Activated CD4-positive, alpha-beta T cell treated with anti-CD3 and anti-CD28 coated beads, Interleukin-2, Interleukin-6, amounts not matched to agents 100 ng/mL and 50 ng/mL, durations not matched to agents 16 hours and 8 hours (primary cell): ENCODE results near the gene KRTAP12-3.
"Not testable (repeated sequence)": the region's sequence is repeated elsewhere in the genome, so short reads cannot be mapped to it uniquely, and the experiment has no call there.

Experiments used
- DNase-seq: peaks from one replicate; pipeline ENCODE4 v3.0.0-alpha.2; 2020

KRTAP12-3 gene

DNA sequence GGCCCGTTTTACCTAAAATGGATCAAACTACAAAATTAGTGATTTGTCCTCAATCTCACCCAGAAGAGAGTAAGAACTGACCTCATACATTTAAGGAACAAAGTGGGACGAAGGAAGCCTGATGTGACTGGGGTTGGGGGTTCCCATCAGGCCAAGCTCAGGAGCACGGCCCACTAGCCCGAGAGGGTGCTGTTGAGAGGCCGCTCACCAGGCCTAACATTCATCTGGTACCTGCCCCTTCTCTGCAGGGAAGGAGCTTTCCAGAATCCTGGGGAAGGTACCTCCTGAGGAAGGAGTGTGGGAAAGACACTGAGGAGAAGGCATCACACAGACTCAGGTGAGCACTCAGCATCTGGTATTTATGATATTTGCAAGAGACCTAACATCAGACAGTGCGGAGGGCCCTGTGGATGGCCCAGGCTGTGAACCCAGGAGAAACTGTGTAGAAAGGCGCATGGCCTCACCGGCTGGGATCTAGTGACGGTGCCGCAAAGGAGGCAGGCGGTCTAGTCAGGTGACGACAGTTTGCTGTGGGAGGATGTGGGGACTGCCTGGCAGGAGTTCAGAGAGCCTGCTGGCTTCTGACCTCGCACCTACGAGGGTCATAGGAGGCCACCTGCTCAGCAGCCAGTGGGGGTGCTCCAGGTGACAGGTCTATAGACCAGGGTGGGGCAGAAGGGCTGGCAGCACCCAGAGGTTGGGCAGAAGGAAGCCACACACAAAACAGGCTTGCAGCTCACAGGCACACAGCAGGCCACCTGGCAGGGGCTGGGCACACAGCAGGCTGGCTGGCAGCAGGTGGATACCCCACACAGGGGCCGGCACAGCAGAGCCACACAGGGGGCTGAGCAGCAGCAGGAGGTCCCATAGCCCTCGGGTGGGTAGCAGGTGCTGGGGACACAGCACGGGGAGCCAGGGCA, 3.8 kb upstream of the KRTAP12-3 start:
- DNase-seq = peak; percentile 15

DNA sequence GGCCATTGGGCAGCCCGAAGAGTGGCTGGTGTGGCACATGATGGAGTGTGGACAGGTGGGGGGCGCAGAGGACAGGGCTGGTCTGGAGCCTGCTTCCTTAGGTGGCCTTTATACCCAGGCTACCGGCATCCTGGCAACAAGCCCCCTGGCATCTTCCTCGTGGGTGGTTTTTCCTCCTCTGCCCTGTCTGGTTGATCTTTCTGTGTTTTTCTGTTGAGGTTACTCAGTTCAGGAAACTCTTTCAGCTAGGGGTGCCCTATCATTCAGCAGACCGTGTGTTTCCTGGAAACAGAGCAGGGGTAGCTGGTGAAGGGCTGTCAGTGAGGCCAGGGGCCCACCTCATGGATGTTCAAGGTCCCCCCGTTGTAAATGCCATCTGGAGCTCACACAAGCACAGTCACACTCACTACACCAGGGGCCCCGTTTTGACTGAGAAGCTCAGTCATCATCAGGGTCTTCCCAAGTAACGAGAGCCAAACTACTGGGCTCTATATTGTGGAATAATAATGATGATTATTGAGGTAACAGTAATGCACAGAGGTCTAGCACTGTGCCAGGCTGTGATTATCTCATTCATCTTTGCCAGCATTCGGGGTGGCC, 3.1 kb upstream of the KRTAP12-3 start, which contains the start of gene KRTAP12-4:
TSS of gene KRTAP12-4 (minus strand) at position 84 of the 600 bp plus-strand sequence. CDS start at position 39, 45 bp downstream.
- DNase-seq = no peak

DNA sequence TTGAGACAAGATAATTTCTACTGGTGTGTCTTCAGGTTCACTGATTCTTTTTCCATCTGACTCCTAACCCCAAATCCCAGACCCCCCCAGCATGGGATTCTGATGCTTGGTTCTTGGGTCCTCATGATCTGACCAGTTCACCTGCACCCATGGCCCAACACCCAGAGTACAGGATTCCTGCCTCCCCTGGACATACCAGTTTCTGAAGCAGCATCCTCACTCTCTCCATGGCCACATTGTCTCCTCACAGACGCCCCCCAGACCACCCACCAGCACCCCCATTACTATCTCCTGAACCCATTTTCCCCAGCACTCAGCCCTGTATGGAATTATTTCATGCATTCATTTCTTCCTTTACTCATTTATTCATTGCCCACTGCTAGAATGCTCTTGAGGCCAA, 864 bp upstream of the KRTAP12-3 start:
- DNase-seq = no peak

DNA sequence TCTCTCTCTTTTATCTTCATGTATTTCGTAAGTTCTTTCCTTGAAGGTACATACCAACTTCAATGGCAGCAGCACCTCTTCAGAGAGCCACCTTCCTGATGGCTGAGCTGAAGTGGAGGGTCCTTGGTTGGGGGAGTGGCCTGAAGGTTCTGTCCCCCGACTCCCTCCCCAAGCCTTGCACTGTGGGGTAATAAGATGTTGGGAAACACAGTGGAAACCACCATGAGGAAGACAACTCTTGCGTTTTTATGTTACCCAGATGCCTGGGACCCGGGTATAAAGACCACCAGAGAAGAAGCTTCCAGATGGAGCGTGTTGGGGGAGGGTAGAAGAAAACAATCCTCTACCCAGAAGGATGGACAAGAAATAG, 794 bp downstream of the KRTAP12-3 start:
- DNase-seq = no peak

DNA sequence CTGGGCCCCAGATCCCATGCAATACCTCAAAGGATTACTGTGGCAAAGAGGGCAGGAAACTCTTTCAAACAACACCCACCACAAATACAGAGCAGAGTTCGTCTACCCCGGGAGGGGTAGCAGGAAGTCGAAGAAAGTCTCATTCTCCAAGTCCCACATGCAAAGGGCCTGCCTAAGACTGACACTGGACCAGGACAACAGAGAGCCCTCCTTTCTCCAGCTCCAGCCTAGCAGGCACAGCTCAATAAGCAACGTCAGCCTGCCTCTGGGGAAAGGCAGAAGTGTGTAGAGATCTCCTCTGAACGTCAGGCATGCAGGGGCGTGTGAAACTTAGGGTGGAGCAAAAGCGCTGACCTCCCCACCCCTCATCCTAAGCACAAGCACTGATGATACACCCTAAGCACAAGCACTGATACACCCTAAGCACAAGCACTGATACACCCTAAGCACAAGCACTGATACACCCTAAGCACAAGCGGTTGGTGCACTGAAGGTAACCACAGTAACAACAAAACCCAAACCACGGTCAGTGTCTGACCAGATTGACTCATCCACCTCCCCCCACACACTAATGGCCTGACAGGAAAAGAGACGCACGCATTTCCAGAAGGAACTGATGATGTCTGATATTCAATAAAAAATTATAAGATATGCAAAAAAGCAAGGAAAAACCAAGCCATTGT, 1.3 kb downstream of the KRTAP12-3 start:
- DNase-seq = peak; percentile 8

DNA sequence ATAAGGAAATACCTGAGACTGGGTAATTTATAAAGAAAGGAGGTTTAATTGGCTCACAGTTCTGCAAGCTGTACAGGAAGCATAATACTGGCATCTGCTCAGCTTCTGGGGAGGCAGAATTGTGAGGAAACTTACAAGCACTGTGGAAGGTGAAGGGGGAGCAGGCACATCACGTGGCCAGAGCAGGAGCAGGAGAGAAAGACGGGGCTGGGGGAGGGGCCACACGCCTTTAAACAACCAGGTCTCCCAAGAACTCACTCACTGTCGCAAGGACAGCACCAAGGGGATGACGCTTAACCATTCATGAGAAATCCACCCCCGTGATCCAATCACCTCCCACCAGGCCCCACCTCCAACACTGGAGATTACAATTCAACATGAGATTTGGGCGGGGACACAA, 3.8 kb downstream of the KRTAP12-3 start:
- DNase-seq = not testable (repeated sequence)

DNA sequence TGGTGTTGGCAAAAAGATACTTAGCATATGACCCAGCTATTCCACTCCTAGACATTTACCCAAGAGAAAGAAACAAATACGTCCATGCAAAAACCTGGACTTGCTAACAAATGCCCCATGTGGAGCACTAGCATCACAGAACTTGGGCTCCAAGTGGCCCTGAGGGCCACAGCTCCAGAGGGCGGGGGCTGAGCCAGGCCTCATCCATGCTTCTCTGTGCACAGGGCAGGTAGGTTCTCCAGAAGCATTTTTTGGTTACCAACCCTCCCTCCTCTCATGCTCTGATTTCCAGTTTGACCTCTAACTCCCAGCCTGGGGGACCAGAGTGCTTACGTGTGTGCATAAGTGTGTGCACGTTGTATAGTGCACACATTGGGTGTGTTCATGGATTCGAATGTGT, 7.0 kb downstream of the KRTAP12-3 start:
- no peak for DNase-seq

DNA sequence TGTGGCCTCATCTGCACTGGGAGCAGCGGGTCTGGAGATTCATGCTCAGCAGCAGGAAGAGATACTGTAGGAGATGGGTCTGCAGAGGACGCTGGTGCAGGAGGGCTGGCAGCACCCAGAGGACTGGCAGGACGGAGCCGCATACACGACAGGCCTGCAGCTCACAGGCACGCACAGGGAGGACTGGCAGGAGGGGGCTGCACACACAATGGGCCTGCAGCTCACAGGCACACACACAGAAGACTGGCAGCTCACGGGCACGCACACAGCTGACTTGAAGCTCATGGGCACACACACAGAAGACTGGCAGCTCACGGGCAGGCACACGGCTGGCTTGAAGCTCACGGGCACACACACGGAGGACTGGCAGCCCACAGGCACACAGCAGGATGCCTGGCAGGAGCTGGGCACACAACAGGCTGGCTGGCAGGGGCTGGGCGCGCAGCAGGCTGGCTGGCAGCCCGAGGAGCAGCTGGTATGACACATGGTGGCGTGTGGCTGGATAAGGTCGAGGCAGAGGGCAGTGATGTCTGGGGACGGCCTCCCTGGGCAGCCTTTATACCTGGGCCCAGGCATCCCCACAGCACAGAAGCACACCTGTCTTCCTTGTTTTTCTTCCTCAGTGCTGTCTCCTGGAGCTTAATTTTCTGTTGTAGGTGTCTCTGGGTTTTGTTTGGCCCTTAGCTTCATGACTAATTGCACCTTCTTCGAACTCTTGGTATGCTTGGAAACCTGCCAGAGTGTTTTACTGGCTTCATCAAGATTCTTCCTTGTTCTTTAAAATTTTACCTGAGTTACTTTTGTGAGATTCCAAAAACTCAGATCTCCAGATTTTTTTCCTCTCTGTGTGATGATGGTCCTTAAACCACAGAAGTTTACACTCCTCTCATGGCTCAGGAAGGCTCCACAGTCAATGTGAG, 8.9 kb downstream of the KRTAP12-3 start, which contains the start of gene KRTAP12-2:
TSS of gene KRTAP12-2 (minus strand) at position 527 of the 920 bp plus-strand sequence. CDS start at position 486, 41 bp downstream.
- no peak for DNase-seq

DNA sequence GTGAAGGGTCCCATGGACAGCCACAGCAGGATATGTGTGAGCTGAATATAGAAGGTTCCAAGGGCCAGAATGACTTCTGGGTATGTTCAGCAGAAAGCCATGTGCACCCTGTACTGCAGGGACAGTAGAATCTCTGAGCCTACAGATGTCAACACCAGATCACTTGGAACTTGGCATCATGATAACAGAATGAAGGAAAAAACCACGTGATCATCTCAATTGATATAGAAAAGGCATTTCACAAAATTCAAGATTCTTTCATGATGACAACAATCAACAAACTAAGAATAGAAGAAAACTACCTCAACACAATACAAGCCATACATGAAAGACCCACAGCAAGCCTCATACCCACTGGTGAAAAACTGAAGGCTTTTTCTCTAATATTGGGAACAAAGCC, 9.9 kb downstream of the KRTAP12-3 start:
- DNase-seq = no peak

DNA sequence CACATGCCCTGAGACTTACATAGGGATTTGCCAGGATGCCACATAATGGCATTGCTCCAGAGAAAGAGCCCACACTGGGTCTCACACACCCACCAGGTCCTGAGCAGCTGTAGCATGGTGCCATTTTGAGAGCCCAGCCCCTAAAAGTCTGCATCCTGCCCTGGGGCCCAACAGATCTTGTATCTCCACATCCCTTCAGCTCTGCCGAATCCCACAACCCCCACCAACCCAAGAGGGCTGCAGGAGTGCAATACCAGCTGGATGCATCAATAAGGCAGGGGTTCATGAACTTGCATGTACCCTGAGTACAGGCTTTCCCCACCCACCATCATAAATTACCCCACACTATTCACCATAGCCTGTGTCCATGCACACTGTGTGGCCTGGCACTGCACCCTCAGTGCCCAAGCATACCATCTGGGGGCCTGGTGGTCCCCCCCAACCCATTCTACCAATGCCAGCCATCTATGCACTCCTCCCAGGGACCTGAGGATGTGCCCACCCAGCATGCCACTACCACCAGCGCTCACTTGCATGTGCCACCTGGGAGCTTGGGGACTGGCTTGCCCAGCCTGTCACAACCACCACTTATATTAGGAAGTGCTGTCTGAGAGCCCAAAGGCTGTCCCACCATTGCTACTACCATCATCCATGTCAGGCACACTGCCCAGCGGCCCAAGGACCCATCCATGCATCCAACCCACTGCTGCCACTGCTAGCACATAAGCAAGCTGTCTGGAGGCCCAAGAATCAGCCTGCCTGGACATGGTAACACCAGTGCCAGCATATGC, 13.1 kb downstream of the KRTAP12-3 start:
- no peak for DNase-seq

DNA sequence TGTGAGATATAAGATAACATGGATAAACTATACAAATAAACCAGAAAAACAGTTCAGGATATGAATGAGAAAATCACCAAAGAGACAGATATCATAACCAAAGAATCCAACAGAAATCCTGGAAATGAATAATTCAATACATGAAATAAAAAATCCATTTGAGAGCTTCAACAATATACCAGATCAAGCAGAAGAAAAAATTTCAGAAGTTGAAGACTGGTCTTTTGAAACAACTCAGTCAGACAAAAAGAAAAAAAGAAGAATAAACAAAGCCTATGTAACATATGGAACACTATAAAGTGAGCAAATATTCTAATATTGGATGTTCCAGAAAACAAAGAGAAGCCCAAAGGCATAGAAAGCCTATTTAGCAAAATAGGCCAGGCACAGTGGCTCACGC, 14.2 kb downstream of the KRTAP12-3 start:
- no peak for DNase-seq

DNA sequence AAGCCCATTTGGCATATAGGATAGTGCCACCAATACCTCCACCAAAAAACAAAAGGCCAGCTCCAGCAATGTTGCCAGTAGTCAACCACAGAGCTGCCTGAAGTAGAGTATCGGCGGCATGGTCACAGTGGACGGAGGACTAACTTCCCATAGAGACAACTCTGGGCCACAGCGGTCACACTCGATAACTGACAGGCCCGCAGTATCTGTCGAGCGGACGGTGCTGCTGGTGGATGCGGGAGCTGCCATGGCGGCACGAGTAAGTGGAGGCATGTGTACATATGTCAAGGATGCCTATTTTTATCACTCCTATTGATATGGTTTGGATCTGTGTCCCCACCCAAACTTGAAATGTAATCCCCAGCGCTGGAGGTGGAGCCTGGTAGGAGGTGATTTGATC, 20.1 kb downstream of the KRTAP12-3 start:
- DNase-seq = no peak

DNA sequence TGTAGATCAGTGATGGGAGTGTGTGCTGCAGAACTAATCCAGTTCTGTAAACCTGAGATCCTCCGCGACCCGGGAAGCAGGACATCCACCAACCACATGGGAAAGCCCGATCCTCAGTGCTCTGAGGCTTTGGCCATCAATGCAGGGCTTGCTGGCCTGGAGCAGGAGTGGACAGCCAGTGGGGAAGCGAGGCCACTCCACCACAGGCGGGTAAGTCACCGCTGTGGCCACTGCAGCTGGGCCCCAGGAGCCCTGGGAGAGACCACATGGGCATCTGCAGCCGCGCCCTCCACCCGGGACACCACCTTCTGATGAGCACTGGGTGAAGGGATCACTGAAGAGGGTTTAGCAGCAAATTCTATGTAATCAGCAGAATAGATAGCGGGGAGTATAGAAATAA, 23.4 kb downstream of the KRTAP12-3 start:
- DNase-seq = no peak

DNA sequence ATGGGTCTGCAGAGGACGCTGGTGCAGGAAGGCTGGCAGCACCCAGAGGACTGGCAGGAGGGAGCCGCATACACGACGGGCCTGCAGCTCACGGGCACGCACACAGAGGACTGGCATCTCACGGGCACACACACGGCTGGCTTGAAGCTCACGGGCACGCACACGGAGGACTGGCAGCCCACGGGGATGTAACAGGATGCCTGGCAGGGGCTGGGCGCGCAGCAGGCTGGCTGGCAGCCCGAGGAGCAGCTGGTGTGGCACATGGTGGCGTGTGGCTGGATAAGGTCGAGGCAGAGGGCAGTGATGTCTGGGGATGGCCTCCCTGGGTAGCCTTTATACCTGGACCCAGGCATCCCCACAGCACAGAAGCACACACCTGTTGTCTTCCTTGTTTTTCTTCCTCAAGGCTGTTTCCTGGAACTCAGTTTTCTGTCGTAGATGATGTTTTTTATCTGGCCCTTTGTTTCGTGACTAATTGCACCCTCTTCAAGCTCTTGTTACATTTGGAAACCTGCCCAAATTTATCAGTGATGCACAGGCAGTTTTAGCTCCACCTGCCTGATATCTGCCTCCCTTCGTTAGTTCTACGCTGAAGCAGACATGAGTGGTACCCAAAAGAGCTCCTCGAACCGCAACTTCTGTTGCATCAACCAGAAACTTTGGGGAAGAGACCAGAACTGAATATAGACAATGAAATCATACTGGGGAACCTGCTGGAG, 24.3 kb downstream of the KRTAP12-3 start, which contains the start of gene KRTAP12-1:
TSS of gene KRTAP12-1 (minus strand) at position 303 of the 719 bp plus-strand sequence. CDS start at position 263, 40 bp downstream.
- DNase-seq = no peak

DNA sequence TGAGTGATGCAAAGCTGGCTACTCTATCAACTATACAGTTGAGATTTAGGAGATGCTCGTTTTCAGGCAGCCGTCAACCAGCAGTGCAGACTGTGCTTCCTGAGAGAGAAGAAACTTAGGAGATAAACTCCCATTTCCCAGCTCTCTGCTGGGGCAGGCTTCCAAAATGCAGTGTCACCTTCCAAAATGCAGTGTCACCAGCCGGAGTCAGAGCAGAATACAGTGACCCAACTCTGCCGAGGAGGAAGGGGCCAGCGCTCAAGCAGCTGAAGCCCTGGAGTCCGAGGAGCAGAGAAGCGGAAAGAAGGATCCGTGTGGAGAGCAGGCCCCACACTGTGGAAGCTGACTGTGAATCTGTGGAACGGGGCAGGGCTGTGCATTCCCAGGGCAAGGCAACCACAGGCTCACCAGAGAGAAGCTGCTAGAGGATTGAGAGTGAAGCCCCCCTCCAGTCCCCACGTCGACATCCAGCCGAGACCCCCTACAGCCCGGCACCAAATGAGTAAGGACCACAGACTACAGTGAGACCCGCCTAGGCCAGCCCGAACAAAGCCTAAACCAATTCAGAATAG, 24.9 kb downstream of the KRTAP12-3 start:
- DNase-seq = no peak

DNA sequence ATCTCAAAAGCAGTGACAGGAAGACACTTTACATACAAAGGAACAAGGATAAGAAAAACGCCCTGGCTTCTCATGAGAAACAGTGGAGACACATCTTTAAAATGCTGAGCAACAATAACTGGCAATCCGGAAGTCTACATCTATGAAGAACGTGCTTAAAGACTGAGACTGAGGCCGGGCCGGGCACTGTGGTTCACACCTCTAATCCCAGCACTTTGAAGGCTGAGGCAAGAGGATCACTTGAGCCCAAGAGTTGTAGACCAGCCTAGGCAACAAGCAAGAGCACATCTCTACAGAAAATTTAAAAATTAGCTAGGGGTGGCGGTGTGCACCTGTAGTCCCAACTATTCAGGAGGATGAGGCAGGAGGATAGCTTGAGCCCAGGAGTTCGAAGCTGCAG, 26.3 kb downstream of the KRTAP12-3 start:
- DNase-seq = no peak

DNA sequence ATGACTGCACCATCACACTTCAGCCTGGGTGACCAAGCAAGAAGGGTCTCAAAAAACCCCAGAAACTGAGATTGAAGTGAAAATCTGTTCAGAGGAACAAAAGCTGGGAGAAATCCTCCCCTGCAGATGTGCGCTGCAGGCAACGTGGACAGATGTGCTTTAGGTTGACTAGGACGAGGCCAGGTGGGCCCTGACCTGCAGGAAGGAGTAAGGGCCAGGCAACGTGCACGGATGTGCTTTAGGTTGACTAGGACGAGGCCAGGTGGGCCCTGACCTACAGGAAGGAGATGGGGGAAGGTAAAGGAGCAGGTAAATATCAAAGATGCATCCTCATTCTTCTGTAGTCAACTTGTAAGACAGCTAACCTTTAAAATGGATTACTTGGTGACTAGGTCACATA, 26.8 kb downstream of the KRTAP12-3 start:
- no peak for DNase-seq

DNA sequence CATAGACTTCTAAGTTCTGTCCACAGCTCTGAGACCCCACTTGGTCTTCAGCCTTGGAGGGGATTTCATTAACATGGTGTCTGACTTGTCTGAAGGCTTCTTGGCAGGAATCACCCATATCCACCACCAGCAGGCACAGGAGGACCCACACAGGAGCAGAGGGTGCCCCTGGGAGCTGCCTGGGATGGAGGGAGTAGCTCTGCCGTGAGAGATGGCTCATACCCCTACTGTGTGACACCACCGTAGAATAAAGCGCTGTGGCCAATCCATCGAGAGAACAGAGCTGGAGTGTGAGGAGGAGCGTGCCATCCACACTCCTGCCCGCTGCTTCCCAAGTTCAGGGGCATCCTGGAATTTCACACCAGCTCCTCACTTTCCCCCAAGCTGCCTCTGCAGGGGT, 27.3 kb downstream of the KRTAP12-3 start:
- DNase-seq = not testable (repeated sequence)

DNA sequence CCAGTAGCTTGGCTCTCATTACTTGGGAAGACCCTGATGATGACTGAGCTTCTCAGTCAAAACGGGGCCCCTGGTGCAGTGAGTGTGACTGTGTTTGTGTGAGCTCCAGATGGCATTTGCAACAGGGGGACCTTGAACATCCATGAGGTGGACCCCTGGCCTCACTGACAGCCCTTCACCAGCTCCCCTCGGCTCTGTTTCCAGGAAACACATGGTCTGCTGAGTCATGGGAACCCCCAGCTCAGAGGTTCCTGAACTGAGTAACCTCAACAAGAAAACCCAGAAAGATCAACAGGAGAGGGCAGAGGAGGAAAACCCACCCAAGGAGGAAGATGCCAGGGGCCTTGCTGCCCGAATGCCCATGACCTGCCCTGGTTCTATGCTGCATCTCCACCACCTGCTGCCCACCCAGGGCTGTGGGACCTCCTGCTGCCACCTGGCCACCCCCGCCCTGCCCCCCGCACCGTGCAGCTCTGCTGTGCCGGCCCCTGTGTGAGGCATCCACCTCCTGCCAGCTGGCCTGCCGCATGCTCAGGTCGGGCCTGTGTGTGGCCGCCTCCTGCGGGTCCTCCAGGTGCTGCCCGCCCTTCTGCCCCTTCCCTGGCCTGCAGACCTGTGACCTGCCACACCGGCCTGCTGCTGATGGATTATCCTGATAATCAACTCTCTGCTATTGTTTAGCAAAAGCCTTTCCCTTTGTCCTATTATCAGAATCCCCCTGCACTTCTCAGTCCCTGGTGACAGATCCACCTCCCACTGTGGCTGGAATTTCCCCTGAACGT, 28.5 kb downstream of the KRTAP12-3 start:
- DNase-seq = peak; percentile 27
